GM12878 (cell line): ENCODE measurements around the gene REEP5. TPM values are rescaled to one million over a fixed set of nuclear protein-coding genes. Genes with fewer than 3 reads are reported as not detected.

Experiments used
- ATAC-seq: fragments of 200-7000 bp; cut with Tn5 transposase; 3 replicates; pipeline ENCODE4 v1.9.1; 2020; ENCODE audit warnings: mild to moderate bottlenecking, moderate library complexity
- BruUV-seq: library from RNA; stranded (reverse); fragments of 400-500 nt; replicated peaks from 2 replicates; lab custom pipeline; 2021; lab: Mats Ljungman, UMichigan
- CTCF ChIA-PET: fragments of 300-600 bp; sonication (Branson Sonifier 250); formaldehyde crosslinking; extraction: SDS; loops from one replicate; lab custom pipeline; 2021; ENCODE audit warnings: inconsistent platforms; lab: Yijun Ruan, JAX
- POLR2A ChIA-PET: fragments of 350-600 bp; formaldehyde crosslinking; extraction: SDS; loops from one replicate; lab custom pipeline; 2021; ENCODE audit warnings: inconsistent platforms; lab: Charles Lee
- RAD21 ChIA-PET: fragments of 300-600 bp; sonication (Branson Sonifier 250); formaldehyde crosslinking; loops from one replicate; lab custom pipeline; 2023; ENCODE audit warnings: antibody characterized with exemption; ENCODE audit not compliant: unreplicated experiment; lab: Charles Lee
- SMC1A ChIA-PET: fragments of 300-600 bp; sonication (Branson Sonifier 250); formaldehyde crosslinking; loops from one replicate; lab custom pipeline; 2023; ENCODE audit not compliant: unreplicated experiment, uncharacterized antibody; lab: Charles Lee
- DNase-seq: peaks from one replicate; pipeline ENCODE4 v3.0.0-alpha.2; 2011; ENCODE audit warnings: low read depth, low spot score
- FAIRE-seq: peaks from 3 replicates; lab custom pipeline; 2011; peaks lifted over from hg19 to GRCh38; lab: Jason Lieb, UNC
- H2AFZ ChIP-seq: 2 replicates; pipeline ENCODE4 v1.6.0; 2011; ENCODE audit warnings: low read depth, low read length, control low read depth; ENCODE audit not compliant: control insufficient read depth
- H3K27ac ChIP-seq: 2 replicates; pipeline ENCODE4 v1.5.1; 2011; ENCODE audit warnings: control low read depth; ENCODE audit not compliant: control insufficient read depth, insufficient read depth
- H3K27me3 ChIP-seq, 2 experiments: replicated peaks in 1 of 2; 2 replicates each; pipeline versions ENCODE4 v1.6.0 to v1.6.1; 2011; ENCODE audit warnings: low read length in 1 of 2; ENCODE audit not compliant: control insufficient read depth in 2 of 2, insufficient read depth in 2 of 2
- H3K36me3 ChIP-seq, 2 experiments: 2 replicates each; pipeline ENCODE4 v1.5.1; 2011; ENCODE audit warnings: low read length in 1 of 2; ENCODE audit not compliant: control insufficient read depth in 2 of 2, insufficient read depth in 2 of 2
- H3K4me1 ChIP-seq: 2 replicates; pipeline ENCODE4 v1.6.1; 2011; ENCODE audit warnings: mild to moderate bottlenecking, low read length, moderate library complexity, mixed read lengths; ENCODE audit not compliant: control insufficient read depth, insufficient read depth
- H3K4me2 ChIP-seq: 2 replicates; pipeline ENCODE4 v1.6.0; 2011; ENCODE audit warnings: control low read depth; ENCODE audit not compliant: control insufficient read depth, insufficient read depth
- H3K4me3 ChIP-seq: fragments of 200-600 bp; sonication (generic); 2 replicates; pipeline ENCODE4 v1.5.1; 2016
- H3K79me2 ChIP-seq: 2 replicates; pipeline ENCODE4 v1.6.0; 2011; ENCODE audit warnings: low read length; ENCODE audit not compliant: control insufficient read depth, insufficient read depth
- H3K9ac ChIP-seq: 2 replicates; pipeline ENCODE4 v1.8.0; 2011; ENCODE audit warnings: low read length, control low read depth, mixed read lengths; ENCODE audit not compliant: control insufficient read depth, insufficient read depth
- H3K9me3 ChIP-seq: replicated peaks from 3 replicates; pipeline ENCODE4 v1.5.1; 2011; ENCODE audit warnings: mild to moderate bottlenecking, low read length; ENCODE audit not compliant: control insufficient read depth, insufficient read depth
- H4K20me1 ChIP-seq: 2 replicates; pipeline ENCODE4 v1.6.0; 2011; ENCODE audit not compliant: control insufficient read depth, insufficient read depth
- BACH1 ChIP-seq: fragments of 450-650 bp; IDR thresholded peaks from 2 replicates; pipeline ENCODE4 v1.6.1; 2017; ENCODE audit warnings: mild to moderate bottlenecking, borderline replicate concordance
- ETV6 ChIP-seq, 2 experiments: fragments of 450-650 bp in 1 of 2; IDR thresholded peaks in 1 of 2; conservative IDR thresholded peaks in 1 of 2; 2 replicates each; pipeline ENCODE4 v1.6.1; 2014; ENCODE audit warnings: antibody characterized with exemption in 1 of 2, borderline replicate concordance in 1 of 2, low read depth in 1 of 2, mild to moderate bottlenecking in 1 of 2, moderate library complexity in 1 of 2
- RBBP5 ChIP-seq: fragments of 200-600 bp; sonication (generic); conservative IDR thresholded peaks from 2 replicates; pipeline ENCODE4 v1.6.1; 2016
- TARDBP ChIP-seq: IDR thresholded peaks from 2 replicates; pipeline ENCODE4 v1.6.1; 2016; ENCODE audit warnings: borderline replicate concordance
- WGBS: methylation state at CpG from one replicate; pipeline ENCODE4 v1.1.6; 2016; ENCODE audit warnings: low lambda C conversion rate; ENCODE audit not compliant: insufficient replicate concordance, insufficient coverage; ENCODE audit errors: missing lambda C conversion rate; 5-methylcytosine and 5-hydroxymethylcytosine counted together
- in situ Hi-C: fragments of 300-500 bp; cut with MboI; formaldehyde crosslinking; loops from 9 replicates; pipeline ENCODE4 v1.14.3; 2018; ENCODE audit warnings: mixed read lengths
- intact Hi-C: fragments of 100-400 bp; cut with micrococcal nuclease; formaldehyde crosslinking; loops from one replicate; pipeline ENCODE4 v1.14.2; 2022; ENCODE audit not compliant: unreplicated experiment
- polyA plus RNA-seq, 11 experiments: library from polyadenylated mRNA; depleted of rRNA in 4 of 11; unstranded in 6 of 11; stranded (reverse) in 5 of 11; fragments of >200 nt; fragmentation: Nextera tagmentation in 4 of 11; fragmentation: Illumina TruSeq in 1 of 11; extraction: Ambion mirVana in 4 of 11; extraction: Trizol in 1 of 11; gene quantifications; 1 replicate in 1 of 11; 2 replicates in 10 of 11; pipeline versions ENCODE4 v1.2.1 to v1.2.3, GENCODE V29; 2011 to 2016; ENCODE audit warnings: inconsistent platforms in 2 of 11, missing spikeins in 2 of 11, low read depth in 1 of 11
- total RNA-seq, 4 experiments: library from RNA; depleted of rRNA in 3 of 4; stranded (reverse); fragments of >200 nt in 3 of 4; fragmentation: Illumina TruSeq in 1 of 4; extraction: Trizol in 1 of 4; gene quantifications; 2 replicates each; pipeline versions ENCODE4 v1.2.1 to v1.2.3, GENCODE V29; 2013 to 2021
- TF ChIP-seq, protein P1 (sequence below): fragments of 450-650 bp; IDR thresholded peaks from 2 replicates; pipeline ENCODE4 v1.6.1; 2017; ENCODE audit warnings: mild to moderate bottlenecking
- TF ChIP-seq, protein P2 (sequence below): fragments of 450-650 bp; IDR thresholded peaks from 2 replicates; pipeline ENCODE4 v1.6.1; 2018; ENCODE audit warnings: borderline replicate concordance, mild to moderate bottlenecking; ENCODE audit not compliant: partially characterized antibody
- TF ChIP-seq, protein P3 (sequence below): fragments of 450-650 bp; IDR thresholded peaks from 2 replicates; pipeline ENCODE4 v1.6.1; 2016; ENCODE audit warnings: mild to moderate bottlenecking

The REEP5 gene
- total and polyA plus RNA-seq, 10 of the 15 experiments (the other 5 are each of a cell fraction or from before 2014, with no cell fraction given): 30.5 to 211 (median 113) TPM

DNA sequence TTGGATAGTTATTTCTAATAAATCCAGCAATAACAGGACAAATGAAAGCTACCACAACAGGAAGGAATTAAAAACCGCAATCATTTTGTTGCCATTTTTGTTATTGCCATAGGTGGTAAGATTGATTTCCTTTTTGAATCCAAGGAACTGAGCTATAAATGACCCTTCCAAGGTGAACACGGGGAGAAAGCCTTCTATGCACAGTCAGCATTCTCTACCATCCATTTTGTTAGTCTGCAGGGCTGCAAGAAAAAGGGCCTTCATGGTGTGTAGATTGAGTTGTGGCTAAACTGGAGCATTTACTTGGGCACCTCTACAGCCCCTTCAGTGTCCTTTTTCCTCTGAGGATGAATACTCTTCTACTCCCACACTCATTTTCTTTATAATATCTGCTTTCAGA is 18.6 kb upstream of the REEP5 start:
- ChIA-PET SMC1A (interaction anchor here (0.7 to 2.6 kb wide), 4 partner anchors 9 to 80 kb away, joined by 3 to 9 read pairs (median 4); partner anchors contain the start of gene SRP19), POLR2A (no interaction called here), CTCF (interaction anchor here (0.9 kb wide), 1 partner anchor 17 kb away, joined by 3 read pairs; no protein-coding TSS in a partner anchor), RAD21 (no interaction called here)
- Histone ChIP-seq H2AFZ (no peak overlapping the region), H3K4me3 (no peak overlapping the region), H3K27ac (no peak overlapping the region), H3K4me1 (no peaks in the 10 kb centered on the region), H3K9ac (no peak overlapping the region), H3K36me3 (no peaks in the 10 kb centered on the region), H3K79me2 (no peaks in the 10 kb centered on the region), H3K9me3 (no peaks in the 10 kb centered on the region), H3K4me2 (no peak overlapping the region), H3K27me3 (no peaks in the 10 kb centered on the region), H4K20me1 (no peaks in the 10 kb centered on the region)
- FAIRE-seq (peak; percentile 56), DNase-seq (no peak), ATAC-seq (no peak)
- in situ Hi-C loops (no loop called here), intact Hi-C loops (no loop called here)
- BruUV-seq: no TSS peak
- no peak for TF ChIP-seq TARDBP
- TF ChIP-seq ETV6 (conservative IDR thresholded peaks at IDR 0.05 in 1 of 2, IDR thresholded peaks at IDR 0.05 in 1 of 2; ENCODE audit: borderline replicate concordance in 1 of 2, low read depth in 1 of 2): no peak
- TF ChIP-seq BACH1: no peak
- TF ChIP-seq, protein P1, sequence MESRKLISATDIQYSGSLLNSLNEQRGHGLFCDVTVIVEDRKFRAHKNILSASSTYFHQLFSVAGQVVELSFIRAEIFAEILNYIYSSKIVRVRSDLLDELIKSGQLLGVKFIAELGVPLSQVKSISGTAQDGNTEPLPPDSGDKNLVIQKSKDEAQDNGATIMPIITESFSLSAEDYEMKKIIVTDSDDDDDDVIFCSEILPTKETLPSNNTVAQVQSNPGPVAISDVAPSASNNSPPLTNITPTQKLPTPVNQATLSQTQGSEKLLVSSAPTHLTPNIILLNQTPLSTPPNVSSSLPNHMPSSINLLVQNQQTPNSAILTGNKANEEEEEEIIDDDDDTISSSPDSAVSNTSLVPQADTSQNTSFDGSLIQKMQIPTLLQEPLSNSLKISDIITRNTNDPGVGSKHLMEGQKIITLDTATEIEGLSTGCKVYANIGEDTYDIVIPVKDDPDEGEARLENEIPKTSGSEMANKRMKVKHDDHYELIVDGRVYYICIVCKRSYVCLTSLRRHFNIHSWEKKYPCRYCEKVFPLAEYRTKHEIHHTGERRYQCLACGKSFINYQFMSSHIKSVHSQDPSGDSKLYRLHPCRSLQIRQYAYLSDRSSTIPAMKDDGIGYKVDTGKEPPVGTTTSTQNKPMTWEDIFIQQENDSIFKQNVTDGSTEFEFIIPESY: no peak
- TF ChIP-seq, protein P2, sequence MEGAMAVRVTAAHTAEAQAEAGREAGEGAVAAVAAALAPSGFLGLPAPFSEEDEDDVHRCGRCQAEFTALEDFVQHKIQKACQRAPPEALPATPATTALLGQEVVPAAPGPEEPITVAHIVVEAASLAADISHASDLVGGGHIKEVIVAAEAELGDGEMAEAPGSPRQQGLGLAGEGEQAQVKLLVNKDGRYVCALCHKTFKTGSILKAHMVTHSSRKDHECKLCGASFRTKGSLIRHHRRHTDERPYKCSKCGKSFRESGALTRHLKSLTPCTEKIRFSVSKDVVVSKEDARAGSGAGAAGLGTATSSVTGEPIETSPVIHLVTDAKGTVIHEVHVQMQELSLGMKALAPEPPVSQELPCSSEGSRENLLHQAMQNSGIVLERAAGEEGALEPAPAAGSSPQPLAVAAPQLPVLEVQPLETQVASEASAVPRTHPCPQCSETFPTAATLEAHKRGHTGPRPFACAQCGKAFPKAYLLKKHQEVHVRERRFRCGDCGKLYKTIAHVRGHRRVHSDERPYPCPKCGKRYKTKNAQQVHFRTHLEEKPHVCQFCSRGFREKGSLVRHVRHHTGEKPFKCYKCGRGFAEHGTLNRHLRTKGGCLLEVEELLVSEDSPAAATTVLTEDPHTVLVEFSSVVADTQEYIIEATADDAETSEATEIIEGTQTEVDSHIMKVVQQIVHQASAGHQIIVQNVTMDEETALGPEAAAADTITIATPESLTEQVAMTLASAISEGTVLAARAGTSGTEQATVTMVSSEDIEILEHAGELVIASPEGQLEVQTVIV: no peak
- TF ChIP-seq, protein P3, sequence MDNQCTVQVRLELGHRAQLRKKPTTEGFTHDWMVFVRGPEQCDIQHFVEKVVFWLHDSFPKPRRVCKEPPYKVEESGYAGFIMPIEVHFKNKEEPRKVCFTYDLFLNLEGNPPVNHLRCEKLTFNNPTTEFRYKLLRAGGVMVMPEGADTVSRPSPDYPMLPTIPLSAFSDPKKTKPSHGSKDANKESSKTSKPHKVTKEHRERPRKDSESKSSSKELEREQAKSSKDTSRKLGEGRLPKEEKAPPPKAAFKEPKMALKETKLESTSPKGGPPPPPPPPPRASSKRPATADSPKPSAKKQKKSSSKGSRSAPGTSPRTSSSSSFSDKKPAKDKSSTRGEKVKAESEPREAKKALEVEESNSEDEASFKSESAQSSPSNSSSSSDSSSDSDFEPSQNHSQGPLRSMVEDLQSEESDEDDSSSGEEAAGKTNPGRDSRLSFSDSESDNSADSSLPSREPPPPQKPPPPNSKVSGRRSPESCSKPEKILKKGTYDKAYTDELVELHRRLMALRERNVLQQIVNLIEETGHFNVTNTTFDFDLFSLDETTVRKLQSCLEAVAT: no peak
- no peak for TF ChIP-seq RBBP5
- 25% methylated on average over 2 of the region's 2 CpGs for WGBS
